ENCODE data around the gene AFF3. TPM values are rescaled to one million over a fixed set of nuclear protein-coding genes. Genes with fewer than 3 reads are reported as not detected.

The AFF3 gene
- total and polyA plus RNA-seq, 2 of the 8 experiments (the other 6 are each of a cell fraction or from before 2014, with no cell fraction given): 0.27 to 3.0 TPM

DNA sequence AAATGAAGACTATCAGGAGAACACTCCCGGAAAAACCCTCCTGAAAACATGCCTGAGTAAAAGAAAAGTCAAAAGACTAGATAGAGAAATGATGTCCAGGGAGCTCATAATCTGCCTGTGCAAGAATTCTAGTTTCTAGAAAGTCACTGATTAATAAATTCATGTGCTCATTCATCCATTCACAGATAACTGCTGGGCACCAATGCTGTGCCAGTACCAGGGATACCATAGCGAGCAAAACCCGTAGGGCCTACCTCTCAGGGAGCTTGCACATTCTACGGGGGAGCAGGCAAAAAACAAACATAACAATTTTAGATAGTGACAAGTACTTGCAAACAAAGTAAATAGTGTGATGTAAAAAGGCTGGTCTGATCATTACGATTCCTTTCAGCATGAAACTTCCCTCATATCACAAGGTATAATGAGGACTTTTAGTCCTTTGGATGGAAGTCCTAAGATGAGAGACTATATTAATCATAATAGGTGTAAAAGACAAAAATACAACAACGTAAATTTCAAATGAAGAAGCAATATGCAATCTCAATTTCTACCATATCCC, 289.9 kb downstream of the AFF3 start (continued):
- no peak for TF ChIP-seq POU5F1 (IDR thresholded peaks at IDR 0.05; ENCODE audit: low read depth, low read length)
- TF ChIP-seq CTBP2 (IDR thresholded peaks at IDR 0.05; ENCODE audit: borderline replicate concordance, insufficient read depth, insufficient read length, low read length): no peak
- TF ChIP-seq MAFK (IDR thresholded peaks at IDR 0.05; ENCODE audit: low read depth, low read length): no peak
- TF ChIP-seq EGR1 (IDR thresholded peaks at IDR 0.05; ENCODE audit: borderline replicate concordance, low read depth, low read length): no peak
